ENCODE measurements around the gene SSTR3.

DNA sequence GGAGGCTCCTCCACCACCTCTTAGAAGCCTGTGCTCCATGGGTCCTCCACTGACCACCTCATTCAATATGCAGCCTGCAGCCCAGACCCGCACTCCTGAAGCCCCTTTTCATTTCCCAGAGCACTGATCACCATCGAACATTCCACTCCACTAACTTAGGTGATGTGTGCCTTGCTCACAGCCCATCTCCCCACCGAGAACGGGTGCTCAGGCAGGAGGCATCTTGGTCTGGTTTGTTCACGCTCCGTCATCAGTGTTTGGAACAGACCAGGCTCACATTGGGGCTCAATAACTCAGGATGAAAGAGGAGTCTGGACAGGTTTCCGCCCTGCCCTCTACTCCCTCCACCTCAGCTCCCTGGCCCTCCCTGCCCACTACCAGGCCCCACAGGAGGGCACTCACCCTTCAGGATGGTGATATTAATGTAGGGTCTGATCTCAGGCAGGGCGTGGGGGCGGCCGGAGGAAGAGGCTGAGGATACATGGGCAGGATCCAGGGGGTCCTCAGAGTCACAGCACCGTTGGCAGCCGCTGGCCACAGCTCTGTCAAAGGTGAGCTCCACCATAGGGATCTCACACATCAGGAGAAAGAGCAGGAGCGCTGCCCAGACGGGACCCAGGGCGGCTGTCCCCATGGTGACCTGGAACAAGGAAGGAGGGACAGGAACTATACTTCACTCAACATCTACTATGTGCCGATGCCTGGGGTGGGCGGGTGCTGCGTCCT is 27.3 kb downstream of the SSTR3 start:
- TF ChIP-seq, protein P1, sequence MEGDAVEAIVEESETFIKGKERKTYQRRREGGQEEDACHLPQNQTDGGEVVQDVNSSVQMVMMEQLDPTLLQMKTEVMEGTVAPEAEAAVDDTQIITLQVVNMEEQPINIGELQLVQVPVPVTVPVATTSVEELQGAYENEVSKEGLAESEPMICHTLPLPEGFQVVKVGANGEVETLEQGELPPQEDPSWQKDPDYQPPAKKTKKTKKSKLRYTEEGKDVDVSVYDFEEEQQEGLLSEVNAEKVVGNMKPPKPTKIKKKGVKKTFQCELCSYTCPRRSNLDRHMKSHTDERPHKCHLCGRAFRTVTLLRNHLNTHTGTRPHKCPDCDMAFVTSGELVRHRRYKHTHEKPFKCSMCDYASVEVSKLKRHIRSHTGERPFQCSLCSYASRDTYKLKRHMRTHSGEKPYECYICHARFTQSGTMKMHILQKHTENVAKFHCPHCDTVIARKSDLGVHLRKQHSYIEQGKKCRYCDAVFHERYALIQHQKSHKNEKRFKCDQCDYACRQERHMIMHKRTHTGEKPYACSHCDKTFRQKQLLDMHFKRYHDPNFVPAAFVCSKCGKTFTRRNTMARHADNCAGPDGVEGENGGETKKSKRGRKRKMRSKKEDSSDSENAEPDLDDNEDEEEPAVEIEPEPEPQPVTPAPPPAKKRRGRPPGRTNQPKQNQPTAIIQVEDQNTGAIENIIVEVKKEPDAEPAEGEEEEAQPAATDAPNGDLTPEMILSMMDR (IDR thresholded peaks at IDR 0.05) = no peak
- no peak for TF ChIP-seq POLR2A (IDR thresholded peaks at IDR 0.05)

Data from testis (tissue), 2 donors.